WTC11 (cell line): ENCODE results near the gene GPR37. TPM values are rescaled to one million over a fixed set of nuclear protein-coding genes. Genes with fewer than 3 reads are reported as not detected.

Experiments used
- ATAC-seq: fragments of 200-7000 bp; cut with Tn5 transposase; 2 replicates; pipeline ENCODE4 v1.10.0; 2021; ENCODE audit warnings: mild to moderate bottlenecking, moderate library complexity
- CTCF ChIA-PET: fragments of 300-600 bp; sonication (Branson Sonifier 250); formaldehyde crosslinking; loops from one replicate; lab custom pipeline; 2021; ENCODE audit warnings: antibody characterized with exemption; lab: Charles Lee
- POLR2A ChIA-PET: fragments of 350-600 bp; sonication (Branson Sonifier 250); formaldehyde crosslinking; loops from one replicate; lab custom pipeline; 2021; ENCODE audit warnings: antibody characterized with exemption; lab: Charles Lee
- DNase-seq: peaks from one replicate; pipeline ENCODE4 v3.0.0; 2021; ENCODE audit warnings: low spot score
- H3K27ac Mint-ChIP-seq: 2 replicates; pipeline ENCODE4 v1.8.0; 2021; ENCODE audit warnings: mixed read lengths
- H3K27me3 Mint-ChIP-seq: 2 replicates; pipeline ENCODE4 v1.8.0; 2021; ENCODE audit warnings: low read depth, mild to moderate bottlenecking, moderate library complexity, mixed read lengths
- H3K36me3 Mint-ChIP-seq: 2 replicates; pipeline ENCODE4 v1.8.0; 2021; ENCODE audit warnings: mixed read lengths
- H3K4me1 Mint-ChIP-seq: 2 replicates; pipeline ENCODE4 v1.8.0; 2022; ENCODE audit warnings: mixed read lengths
- H3K4me3 Mint-ChIP-seq: 2 replicates; pipeline ENCODE4 v1.8.0; 2021; ENCODE audit warnings: mild to moderate bottlenecking, moderate library complexity, mixed read lengths
- H3K9me3 Mint-ChIP-seq: 2 replicates; pipeline ENCODE4 v1.8.0; 2021; ENCODE audit warnings: mixed read lengths
- CBFB ChIP-seq: sonication (generic); formaldehyde crosslinking; IDR thresholded peaks from 2 replicates; pipeline ENCODE4 v1.8.1; 2022; ENCODE audit warnings: mild to moderate bottlenecking, low read depth, missing genetic modification reagents
- ESRRA ChIP-seq: sonication (generic); formaldehyde crosslinking; IDR thresholded peaks from 2 replicates; pipeline ENCODE4 v1.8.1; 2022; ENCODE audit warnings: mild to moderate bottlenecking, missing genetic modification reagents, borderline replicate concordance
- FOXP1 ChIP-seq: sonication (generic); formaldehyde crosslinking; IDR thresholded peaks from 2 replicates; pipeline ENCODE4 v1.8.0; 2022; ENCODE audit warnings: missing genetic modification reagents, mild to moderate bottlenecking, moderate library complexity, borderline replicate concordance
- GABPB1 ChIP-seq: sonication (generic); formaldehyde crosslinking; IDR thresholded peaks from 2 replicates; pipeline ENCODE4 v1.8.1; 2023; ENCODE audit warnings: mild to moderate bottlenecking, missing genetic modification reagents
- GTF2I ChIP-seq: fragments of 250-450 bp; sonication (Bioruptor Pico); conservative IDR thresholded peaks from 2 replicates; pipeline ENCODE4 v1.4.0; 2021; ENCODE audit warnings: mild to moderate bottlenecking
- JUN ChIP-seq: sonication (generic); formaldehyde crosslinking; IDR thresholded peaks from 2 replicates; pipeline ENCODE4 v1.8.0; 2023; ENCODE audit warnings: mild to moderate bottlenecking, missing genetic modification reagents
- ZBTB21 ChIP-seq: sonication (generic); formaldehyde crosslinking; IDR thresholded peaks from 2 replicates; pipeline ENCODE4 v1.8.1; 2023; ENCODE audit warnings: mild to moderate bottlenecking, missing genetic modification reagents, borderline replicate concordance
- total RNA-seq: library from RNA; stranded (reverse); gene quantifications from 3 replicates; pipeline ENCODE4 v1.2.3, GENCODE V29; 2021
- TF ChIP-seq, protein P1 (sequence below): sonication (generic); formaldehyde crosslinking; IDR thresholded peaks from 2 replicates; pipeline ENCODE4 v1.8.1; 2023; ENCODE audit warnings: mild to moderate bottlenecking, missing genetic modification reagents
- TF ChIP-seq, protein P2 (sequence below): sonication (generic); formaldehyde crosslinking; IDR thresholded peaks from 2 replicates; pipeline ENCODE4 v1.8.1; 2023; ENCODE audit warnings: mild to moderate bottlenecking, missing genetic modification reagents, moderate library complexity
- TF ChIP-seq, protein P3 (sequence below): fragments of 250-450 bp; sonication (Bioruptor Pico); IDR thresholded peaks from 2 replicates; pipeline ENCODE4 v1.8.0; 2021; ENCODE audit warnings: mild to moderate bottlenecking
- TF ChIP-seq, protein P4 (sequence below): sonication (generic); formaldehyde crosslinking; IDR thresholded peaks from 2 replicates; pipeline ENCODE4 v1.8.0; 2022; ENCODE audit warnings: mild to moderate bottlenecking, missing genetic modification reagents
- TF ChIP-seq, protein P5 (sequence below): fragments of 250-450 bp; sonication (Bioruptor Pico); IDR thresholded peaks from 2 replicates; pipeline ENCODE4 v1.9.0; 2021; ENCODE audit warnings: mild to moderate bottlenecking, borderline replicate concordance
- TF ChIP-seq, protein P6 (sequence below): sonication (generic); formaldehyde crosslinking; IDR thresholded peaks from 2 replicates; pipeline ENCODE4 v1.8.0; 2022; ENCODE audit warnings: mild to moderate bottlenecking, missing genetic modification reagents
- TF ChIP-seq, protein P7 (sequence below): fragments of 200-600 bp; IDR thresholded peaks from 2 replicates; pipeline ENCODE4 v1.8.0; 2022; ENCODE audit warnings: antibody characterized with exemption
- TF ChIP-seq, protein P8 (sequence below): sonication (generic); formaldehyde crosslinking; conservative IDR thresholded peaks from 2 replicates; pipeline ENCODE4 v1.8.1; 2023; ENCODE audit warnings: mild to moderate bottlenecking, low read depth, missing genetic modification reagents, moderate library complexity

GPR37 gene
- total RNA-seq, 1 experiment from 2014 or later, result 20.4 TPM

DNA sequence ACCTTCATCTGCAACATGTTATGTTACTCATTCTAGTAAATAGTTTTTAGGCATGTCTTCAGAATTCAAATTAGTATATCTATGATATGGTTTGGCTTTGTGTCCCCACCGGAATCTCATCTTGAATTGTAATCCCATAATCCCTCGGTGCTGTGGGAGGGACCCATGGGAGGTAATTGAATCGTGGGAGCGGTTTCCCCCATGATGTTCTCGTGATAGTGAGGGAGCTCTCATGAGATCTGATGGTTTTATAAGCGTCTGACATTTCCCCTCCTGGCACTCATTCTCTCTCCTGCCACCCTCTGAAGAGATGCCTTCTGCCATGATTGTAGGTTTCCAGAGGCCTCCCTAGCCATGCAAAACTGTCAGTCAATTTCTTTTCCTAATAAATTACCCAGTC, 20.4 kb upstream of the GPR37 start:
- ATAC-seq, result no peak
- Mint-ChIP-seq H3K4me1 (peaks cover 31% of the 10 kb centered on the region), H3K9me3 (peaks cover 9% of the 10 kb centered on the region), H3K4me3 (no peak overlapping the region), H3K27ac (no peak overlapping the region)
- CTCF ChIA-PET, result interaction anchor here (1.5 kb wide), 1 partner anchor 34 kb away, joined by 4 read pairs; no protein-coding TSS in a partner anchor
- TF ChIP-seq ZBTB21 (CRISPR knock-in tag), result no peak
- no peak for TF ChIP-seq GTF2I (CRISPR knock-in tag)
- TF ChIP-seq GABPB1 (CRISPR knock-in tag), result no peak
- TF ChIP-seq, all 79 proteins: peak for 0
- peaks cover 3% of the 10 kb centered on the region; the same call in 1 of the 2 replicates for H3K36me3 Mint-ChIP-seq
- no peak for DNase-seq
- POLR2A ChIA-PET, result no interaction called here
- H3K27me3 Mint-ChIP-seq, result no peaks in the 10 kb centered on the region

DNA sequence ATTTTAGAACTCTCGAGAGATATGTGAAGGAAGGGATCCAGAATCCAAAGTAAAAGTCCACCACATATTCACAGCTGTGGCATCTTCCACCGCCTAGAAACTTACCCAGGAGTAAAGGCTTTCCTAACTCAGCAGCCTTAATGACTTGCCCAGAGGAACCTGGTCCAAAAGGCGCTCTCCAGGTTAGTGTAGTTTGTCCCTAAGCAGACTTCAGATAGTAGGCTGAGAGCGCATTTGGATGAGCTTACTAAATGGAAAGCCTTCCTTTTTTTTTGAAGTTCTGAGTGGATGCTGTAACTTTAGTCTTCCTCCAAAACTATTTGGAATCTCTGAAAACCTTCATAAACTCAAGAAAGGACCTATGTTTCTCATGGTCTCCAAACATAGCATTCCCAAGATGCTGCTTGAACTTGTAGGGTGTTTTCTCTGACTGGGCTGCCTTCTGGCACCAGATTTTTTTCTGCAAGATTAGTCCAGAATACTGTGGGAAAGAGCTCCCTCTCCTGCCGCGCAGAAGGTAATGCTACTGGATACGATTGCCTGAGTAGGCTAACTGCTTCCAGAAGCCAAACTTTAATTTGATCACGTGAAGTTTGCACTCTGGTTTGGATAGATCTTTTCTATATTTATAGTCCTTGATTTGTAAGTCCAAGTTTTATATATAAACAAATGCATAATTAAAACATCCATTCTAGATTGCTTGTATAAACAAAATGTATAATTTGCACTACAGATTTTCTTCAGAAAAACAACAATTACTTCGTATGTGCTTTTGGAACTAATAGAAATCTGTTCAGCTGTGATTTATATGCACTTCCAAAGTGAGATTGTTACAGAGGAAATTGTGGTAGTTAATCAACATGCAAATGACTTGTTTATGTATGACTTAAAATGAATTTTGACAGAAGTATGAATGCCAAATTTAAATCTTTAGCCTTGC, 19.6 kb upstream of the GPR37 start:
- DNase-seq (peak; percentile 60), ATAC-seq (peak; percentile 91)
- H3K9me3 Mint-ChIP-seq, result peaks cover 9% of the 10 kb centered on the region
- no peaks in the 10 kb centered on the region for H3K27me3 Mint-ChIP-seq
- no peak overlapping the region for H3K4me3 Mint-ChIP-seq
- POLR2A ChIA-PET, result interaction anchor here (0.8 kb wide), 1 partner anchor 19 kb away, joined by 3 read pairs; the partner anchor contains the start of gene GPR37
- H3K27ac Mint-ChIP-seq, result no peak overlapping the region
- H3K4me1 Mint-ChIP-seq, result peaks cover 31% of the 10 kb centered on the region
- CTCF ChIA-PET, result interaction anchor here (0.6 to 1.9 kb wide), 16 partner anchors 18 to 685 kb away, joined by 3 to 19 read pairs (median 4); partner anchors contain the start of gene GPR37
- peaks cover 3% of the 10 kb centered on the region; the same call in 1 of the 2 replicates for H3K36me3 Mint-ChIP-seq
- TF ChIP-seq, protein P1, sequence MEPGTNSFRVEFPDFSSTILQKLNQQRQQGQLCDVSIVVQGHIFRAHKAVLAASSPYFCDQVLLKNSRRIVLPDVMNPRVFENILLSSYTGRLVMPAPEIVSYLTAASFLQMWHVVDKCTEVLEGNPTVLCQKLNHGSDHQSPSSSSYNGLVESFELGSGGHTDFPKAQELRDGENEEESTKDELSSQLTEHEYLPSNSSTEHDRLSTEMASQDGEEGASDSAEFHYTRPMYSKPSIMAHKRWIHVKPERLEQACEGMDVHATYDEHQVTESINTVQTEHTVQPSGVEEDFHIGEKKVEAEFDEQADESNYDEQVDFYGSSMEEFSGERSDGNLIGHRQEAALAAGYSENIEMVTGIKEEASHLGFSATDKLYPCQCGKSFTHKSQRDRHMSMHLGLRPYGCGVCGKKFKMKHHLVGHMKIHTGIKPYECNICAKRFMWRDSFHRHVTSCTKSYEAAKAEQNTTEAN (CRISPR knock-in tag), result no peak
- TF ChIP-seq CBFB, result no peak
- TF ChIP-seq, protein P2, sequence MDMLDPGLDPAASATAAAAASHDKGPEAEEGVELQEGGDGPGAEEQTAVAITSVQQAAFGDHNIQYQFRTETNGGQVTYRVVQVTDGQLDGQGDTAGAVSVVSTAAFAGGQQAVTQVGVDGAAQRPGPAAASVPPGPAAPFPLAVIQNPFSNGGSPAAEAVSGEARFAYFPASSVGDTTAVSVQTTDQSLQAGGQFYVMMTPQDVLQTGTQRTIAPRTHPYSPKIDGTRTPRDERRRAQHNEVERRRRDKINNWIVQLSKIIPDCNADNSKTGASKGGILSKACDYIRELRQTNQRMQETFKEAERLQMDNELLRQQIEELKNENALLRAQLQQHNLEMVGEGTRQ (CRISPR knock-in tag), result peak; percentile 45; the same call in 1 of the 2 replicates
- TF ChIP-seq, protein P3, sequence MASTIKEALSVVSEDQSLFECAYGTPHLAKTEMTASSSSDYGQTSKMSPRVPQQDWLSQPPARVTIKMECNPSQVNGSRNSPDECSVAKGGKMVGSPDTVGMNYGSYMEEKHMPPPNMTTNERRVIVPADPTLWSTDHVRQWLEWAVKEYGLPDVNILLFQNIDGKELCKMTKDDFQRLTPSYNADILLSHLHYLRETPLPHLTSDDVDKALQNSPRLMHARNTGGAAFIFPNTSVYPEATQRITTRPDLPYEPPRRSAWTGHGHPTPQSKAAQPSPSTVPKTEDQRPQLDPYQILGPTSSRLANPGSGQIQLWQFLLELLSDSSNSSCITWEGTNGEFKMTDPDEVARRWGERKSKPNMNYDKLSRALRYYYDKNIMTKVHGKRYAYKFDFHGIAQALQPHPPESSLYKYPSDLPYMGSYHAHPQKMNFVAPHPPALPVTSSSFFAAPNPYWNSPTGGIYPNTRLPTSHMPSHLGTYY, result no peak
- TF ChIP-seq, protein P4, sequence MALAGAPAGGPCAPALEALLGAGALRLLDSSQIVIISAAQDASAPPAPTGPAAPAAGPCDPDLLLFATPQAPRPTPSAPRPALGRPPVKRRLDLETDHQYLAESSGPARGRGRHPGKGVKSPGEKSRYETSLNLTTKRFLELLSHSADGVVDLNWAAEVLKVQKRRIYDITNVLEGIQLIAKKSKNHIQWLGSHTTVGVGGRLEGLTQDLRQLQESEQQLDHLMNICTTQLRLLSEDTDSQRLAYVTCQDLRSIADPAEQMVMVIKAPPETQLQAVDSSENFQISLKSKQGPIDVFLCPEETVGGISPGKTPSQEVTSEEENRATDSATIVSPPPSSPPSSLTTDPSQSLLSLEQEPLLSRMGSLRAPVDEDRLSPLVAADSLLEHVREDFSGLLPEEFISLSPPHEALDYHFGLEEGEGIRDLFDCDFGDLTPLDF (CRISPR knock-in tag), result no peak
- TF ChIP-seq ESRRA (CRISPR knock-in tag), result no peak
- TF ChIP-seq FOXP1 (CRISPR knock-in tag), result no peak
- TF ChIP-seq, protein P5, sequence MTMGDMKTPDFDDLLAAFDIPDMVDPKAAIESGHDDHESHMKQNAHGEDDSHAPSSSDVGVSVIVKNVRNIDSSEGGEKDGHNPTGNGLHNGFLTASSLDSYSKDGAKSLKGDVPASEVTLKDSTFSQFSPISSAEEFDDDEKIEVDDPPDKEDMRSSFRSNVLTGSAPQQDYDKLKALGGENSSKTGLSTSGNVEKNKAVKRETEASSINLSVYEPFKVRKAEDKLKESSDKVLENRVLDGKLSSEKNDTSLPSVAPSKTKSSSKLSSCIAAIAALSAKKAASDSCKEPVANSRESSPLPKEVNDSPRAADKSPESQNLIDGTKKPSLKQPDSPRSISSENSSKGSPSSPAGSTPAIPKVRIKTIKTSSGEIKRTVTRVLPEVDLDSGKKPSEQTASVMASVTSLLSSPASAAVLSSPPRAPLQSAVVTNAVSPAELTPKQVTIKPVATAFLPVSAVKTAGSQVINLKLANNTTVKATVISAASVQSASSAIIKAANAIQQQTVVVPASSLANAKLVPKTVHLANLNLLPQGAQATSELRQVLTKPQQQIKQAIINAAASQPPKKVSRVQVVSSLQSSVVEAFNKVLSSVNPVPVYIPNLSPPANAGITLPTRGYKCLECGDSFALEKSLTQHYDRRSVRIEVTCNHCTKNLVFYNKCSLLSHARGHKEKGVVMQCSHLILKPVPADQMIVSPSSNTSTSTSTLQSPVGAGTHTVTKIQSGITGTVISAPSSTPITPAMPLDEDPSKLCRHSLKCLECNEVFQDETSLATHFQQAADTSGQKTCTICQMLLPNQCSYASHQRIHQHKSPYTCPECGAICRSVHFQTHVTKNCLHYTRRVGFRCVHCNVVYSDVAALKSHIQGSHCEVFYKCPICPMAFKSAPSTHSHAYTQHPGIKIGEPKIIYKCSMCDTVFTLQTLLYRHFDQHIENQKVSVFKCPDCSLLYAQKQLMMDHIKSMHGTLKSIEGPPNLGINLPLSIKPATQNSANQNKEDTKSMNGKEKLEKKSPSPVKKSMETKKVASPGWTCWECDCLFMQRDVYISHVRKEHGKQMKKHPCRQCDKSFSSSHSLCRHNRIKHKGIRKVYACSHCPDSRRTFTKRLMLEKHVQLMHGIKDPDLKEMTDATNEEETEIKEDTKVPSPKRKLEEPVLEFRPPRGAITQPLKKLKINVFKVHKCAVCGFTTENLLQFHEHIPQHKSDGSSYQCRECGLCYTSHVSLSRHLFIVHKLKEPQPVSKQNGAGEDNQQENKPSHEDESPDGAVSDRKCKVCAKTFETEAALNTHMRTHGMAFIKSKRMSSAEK (CRISPR knock-in tag), result no peak
- no peak for TF ChIP-seq JUN (CRISPR knock-in tag)
- TF ChIP-seq, protein P6, sequence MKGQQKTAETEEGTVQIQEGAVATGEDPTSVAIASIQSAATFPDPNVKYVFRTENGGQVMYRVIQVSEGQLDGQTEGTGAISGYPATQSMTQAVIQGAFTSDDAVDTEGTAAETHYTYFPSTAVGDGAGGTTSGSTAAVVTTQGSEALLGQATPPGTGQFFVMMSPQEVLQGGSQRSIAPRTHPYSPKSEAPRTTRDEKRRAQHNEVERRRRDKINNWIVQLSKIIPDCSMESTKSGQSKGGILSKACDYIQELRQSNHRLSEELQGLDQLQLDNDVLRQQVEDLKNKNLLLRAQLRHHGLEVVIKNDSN (CRISPR knock-in tag), result peak; percentile 21; the same call in 1 of the 2 replicates
- TF ChIP-seq, protein P7, sequence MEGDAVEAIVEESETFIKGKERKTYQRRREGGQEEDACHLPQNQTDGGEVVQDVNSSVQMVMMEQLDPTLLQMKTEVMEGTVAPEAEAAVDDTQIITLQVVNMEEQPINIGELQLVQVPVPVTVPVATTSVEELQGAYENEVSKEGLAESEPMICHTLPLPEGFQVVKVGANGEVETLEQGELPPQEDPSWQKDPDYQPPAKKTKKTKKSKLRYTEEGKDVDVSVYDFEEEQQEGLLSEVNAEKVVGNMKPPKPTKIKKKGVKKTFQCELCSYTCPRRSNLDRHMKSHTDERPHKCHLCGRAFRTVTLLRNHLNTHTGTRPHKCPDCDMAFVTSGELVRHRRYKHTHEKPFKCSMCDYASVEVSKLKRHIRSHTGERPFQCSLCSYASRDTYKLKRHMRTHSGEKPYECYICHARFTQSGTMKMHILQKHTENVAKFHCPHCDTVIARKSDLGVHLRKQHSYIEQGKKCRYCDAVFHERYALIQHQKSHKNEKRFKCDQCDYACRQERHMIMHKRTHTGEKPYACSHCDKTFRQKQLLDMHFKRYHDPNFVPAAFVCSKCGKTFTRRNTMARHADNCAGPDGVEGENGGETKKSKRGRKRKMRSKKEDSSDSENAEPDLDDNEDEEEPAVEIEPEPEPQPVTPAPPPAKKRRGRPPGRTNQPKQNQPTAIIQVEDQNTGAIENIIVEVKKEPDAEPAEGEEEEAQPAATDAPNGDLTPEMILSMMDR, result peak; percentile 70
- TF ChIP-seq, protein P8, sequence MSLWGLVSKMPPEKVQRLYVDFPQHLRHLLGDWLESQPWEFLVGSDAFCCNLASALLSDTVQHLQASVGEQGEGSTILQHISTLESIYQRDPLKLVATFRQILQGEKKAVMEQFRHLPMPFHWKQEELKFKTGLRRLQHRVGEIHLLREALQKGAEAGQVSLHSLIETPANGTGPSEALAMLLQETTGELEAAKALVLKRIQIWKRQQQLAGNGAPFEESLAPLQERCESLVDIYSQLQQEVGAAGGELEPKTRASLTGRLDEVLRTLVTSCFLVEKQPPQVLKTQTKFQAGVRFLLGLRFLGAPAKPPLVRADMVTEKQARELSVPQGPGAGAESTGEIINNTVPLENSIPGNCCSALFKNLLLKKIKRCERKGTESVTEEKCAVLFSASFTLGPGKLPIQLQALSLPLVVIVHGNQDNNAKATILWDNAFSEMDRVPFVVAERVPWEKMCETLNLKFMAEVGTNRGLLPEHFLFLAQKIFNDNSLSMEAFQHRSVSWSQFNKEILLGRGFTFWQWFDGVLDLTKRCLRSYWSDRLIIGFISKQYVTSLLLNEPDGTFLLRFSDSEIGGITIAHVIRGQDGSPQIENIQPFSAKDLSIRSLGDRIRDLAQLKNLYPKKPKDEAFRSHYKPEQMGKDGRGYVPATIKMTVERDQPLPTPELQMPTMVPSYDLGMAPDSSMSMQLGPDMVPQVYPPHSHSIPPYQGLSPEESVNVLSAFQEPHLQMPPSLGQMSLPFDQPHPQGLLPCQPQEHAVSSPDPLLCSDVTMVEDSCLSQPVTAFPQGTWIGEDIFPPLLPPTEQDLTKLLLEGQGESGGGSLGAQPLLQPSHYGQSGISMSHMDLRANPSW (CRISPR knock-in tag), result no peak
